HTR-8/SVneo (cell line): ENCODE data around the gene PLEKHS1.
"Not testable (repeated sequence)": the region's sequence is repeated elsewhere in the genome, so short reads cannot be mapped to it uniquely, and the experiment has no call there.

Experiments used
- DNase-seq: peaks from one replicate; pipeline ENCODE4 v3.0.0; 2011; ENCODE audit warnings: low spot score, mixed read lengths; ENCODE audit not compliant: insufficient read length
- FAIRE-seq: peaks from 2 replicates; lab custom pipeline; 2011; peaks lifted over from hg19 to GRCh38; lab: Jason Lieb, UNC

Gene PLEKHS1

DNA sequence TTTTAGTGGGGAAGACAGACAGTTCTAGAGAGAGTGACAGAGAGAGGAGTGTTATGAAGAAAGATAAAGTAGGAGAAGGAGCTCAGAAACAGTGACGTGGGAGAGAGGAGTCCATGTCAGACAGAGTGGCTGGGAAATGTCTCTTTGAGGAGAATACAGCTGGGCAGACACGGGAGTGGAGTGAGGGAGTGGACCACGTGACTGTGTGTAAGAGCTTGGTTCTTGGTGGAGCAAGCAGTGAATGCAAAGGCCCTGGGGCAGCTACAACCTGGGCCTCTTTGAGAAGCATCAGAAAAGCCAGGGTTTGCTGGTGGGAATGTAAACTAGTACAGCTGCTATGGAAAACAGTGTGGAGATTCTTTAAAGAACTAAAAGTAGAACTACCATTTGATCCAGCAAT lies 11.9 kb upstream of the PLEKHS1 start:
- FAIRE-seq (no peak), DNase-seq (no peak)

DNA sequence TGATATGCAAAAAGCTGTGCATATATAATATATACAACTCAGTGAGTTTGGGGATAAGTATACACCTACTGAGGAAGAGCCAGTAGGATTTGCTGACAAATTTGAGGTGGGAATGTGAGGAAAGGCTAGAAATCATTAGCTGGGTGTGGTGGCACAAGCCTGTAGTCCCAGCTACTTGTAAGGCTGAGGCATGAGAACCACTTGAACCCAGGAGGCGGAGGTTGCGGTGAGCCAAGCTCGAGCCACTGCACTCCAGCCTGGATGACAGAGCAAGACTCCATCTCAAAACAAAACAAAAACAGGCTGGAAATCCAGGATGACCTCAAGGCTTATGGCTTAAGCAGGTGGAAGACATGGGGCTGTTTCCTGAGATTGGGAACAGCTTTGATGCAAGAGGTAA lies 10.6 kb upstream of the PLEKHS1 start:
- DNase-seq (no peak), FAIRE-seq (no peak)

DNA sequence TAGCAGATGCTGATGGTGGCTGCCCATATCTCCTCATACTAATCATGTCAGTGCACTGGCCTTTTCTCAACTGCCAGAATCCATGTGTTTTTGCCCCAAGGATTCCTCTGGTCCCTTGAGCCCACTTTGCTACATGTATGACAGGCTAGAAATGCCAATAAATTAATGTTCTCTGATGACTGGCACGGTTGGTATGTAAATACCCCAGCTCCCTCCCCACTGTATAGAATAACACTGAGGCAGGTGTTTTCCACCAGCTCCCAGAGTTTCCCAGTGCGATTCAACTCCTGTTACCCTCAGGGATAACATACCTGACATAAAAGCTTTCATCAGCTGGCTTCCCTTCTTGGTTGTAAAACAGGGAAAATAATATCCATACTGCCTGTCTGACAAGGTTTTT lies 9.0 kb upstream of the PLEKHS1 start:
- DNase-seq (no peak), FAIRE-seq (no peak)

DNA sequence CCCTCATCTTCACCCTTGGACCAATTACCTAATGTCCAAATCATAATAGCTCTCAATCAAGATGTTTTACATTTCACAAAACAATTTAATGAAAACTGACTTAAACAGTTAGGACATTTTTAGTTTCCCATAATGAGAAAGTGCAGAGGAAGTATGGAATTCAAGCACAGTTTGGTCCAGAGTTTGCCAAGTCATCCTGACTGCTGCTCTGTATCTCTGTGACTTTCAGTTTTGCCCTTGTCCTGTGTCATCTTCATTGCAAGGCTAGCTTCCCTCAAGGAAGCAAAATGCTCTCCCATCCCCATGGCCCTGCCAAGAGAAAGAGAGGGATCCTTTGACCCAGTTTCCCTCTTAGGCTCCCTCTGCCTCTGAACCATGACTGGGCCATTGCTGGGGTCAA lies 7.9 kb upstream of the PLEKHS1 start:
- FAIRE-seq (no peak), DNase-seq (no peak)

DNA sequence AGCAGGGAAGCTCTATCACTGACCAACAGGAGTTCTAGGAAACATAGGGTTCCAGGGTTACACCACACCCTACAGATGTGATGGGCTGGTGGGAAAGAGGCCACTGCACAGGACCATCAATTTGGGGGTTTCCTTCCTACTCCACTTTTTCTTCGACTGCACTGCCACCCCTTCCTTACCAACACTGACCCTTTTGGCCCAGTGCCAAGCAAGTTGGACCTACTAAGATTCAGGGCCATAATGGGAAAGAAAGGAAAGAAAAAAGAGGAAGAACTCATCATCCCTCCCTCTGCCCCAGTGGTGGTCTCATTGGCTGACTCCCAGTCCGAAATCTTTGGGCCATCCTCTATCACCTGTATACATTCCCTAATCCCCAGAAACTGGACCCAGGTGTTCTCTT lies 6.1 kb upstream of the PLEKHS1 start:
- FAIRE-seq: no peak
- DNase-seq: no peak

DNA sequence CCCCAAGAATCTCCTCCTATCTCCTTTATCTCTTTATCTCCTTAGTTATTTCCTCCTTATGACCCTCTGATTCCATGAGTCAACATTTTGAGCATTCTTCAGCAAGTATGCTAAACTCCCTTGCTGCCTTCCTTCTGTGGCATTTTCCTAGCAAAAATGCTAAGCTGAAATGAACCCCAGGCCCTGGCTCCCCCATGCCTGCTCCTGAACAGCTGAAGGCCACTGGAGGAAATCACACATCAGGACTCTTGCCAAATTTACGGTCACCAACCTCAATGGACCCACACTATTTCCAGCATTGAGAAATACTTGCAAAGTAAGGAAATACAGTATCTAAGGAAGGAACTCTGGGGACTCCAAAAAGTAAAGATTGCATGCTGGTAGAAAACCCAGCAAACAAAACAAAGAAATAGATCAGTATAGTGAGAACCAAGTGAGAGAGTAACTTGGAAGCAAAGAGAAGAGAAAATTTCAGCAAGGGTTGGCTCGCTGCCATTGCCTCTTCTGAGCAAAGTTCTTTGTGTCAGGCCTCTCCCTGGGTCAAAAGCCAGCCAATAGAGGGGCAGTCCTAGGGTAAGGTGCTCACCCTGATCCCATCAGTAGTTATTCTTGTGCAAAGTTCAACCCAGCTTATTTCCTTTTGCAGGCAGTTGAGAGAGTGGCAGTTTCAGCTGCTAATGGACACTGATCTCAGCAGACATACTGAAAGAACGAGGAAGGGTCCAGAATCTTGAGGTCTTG lies 5.1 kb upstream of the PLEKHS1 start:
- peak; percentile 20 for DNase-seq
- no peak for FAIRE-seq

DNA sequence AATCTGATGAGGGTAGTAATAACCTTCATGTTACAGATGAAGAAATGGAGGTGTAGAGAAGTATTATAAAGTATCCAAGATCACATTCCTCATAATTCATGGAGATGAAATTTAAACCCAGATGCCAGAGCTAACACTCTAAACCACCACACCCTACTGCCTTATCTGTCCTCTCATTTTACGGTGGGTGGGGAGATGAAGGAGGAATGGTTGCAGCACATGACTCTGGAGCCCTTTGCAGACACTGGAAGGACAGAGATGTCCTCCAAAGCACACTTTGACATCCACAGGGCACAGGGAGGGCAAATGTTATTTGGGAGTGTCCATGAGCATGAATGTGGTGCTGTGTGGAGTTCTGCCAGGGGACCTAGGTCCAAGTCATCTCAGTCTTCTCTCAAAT lies 1.1 kb downstream of the PLEKHS1 start:
- DNase-seq: no peak
- FAIRE-seq: no peak

DNA sequence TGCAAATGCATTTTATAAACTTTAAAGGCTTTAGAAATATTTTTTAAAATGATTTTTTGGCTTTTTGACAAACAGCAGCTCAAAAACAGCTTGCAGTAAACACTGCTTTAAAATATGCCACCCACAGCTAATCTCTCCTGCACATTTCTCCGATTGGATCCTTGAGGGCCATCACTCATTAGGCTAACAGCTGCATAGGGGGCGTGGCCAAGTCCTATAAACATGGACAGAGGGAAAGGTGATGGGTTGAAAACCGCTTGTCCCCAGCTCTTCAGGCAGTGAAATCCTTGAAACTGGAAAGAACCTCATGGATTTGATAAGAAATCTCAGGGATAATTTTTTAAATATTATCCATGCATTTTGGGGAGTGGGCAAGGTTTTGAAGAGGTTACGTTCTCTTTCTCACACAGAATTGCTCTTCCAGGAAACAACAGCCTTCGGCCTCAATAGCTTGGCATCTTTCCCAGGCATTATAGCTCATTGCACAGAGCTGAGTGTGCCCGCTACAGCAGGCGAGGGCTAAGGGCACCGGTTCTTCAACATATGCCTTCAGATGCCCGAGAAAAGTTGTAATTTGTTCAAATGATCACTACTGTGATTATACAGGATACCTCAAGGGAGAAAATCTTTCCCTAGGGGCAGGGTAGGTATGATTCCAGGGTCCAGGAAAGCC lies 1.7 kb downstream of the PLEKHS1 start:
- DNase-seq (no peak), FAIRE-seq (no peak)

DNA sequence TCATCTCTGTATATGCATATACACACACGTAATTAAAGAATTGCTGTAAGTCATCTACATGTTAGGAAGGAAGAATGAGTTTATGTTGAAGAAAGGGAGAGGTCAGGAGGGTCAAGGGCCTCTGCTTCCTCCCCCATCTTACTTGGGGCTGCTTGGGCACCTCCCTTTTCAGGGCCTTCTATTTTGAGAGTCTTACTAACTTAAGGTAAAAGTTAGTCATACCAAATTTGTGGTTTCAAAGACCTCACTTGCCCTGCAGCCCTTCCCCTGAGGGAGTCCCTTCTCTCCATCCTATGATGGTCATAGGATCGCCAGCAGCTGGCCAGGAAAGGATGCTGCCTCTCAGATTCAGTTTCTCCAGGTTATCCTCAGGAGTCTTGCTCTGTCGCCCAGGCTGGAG lies 2.6 kb downstream of the PLEKHS1 start:
- FAIRE-seq (no peak), DNase-seq (no peak)

DNA sequence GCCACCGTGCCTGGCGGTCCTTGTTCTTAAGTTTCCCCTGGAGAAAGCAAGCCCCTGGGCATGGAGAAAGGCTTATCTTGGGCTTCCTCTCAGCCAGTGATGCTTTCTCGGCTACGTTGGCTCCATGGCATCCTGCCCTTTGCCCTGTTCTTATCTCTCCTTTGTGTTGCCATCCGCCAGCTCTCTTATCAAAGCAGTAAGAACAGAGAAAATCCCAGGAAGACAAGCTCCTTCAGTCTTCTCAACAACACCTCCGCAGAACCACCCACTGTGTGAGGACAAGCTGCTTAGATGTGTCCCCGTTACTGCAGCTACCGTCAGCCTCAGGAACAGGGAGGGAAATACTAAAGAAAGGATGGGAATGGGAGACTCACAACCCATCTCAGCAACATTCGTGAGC lies 3.3 kb downstream of the PLEKHS1 start:
- no peak for FAIRE-seq
- DNase-seq: no peak

DNA sequence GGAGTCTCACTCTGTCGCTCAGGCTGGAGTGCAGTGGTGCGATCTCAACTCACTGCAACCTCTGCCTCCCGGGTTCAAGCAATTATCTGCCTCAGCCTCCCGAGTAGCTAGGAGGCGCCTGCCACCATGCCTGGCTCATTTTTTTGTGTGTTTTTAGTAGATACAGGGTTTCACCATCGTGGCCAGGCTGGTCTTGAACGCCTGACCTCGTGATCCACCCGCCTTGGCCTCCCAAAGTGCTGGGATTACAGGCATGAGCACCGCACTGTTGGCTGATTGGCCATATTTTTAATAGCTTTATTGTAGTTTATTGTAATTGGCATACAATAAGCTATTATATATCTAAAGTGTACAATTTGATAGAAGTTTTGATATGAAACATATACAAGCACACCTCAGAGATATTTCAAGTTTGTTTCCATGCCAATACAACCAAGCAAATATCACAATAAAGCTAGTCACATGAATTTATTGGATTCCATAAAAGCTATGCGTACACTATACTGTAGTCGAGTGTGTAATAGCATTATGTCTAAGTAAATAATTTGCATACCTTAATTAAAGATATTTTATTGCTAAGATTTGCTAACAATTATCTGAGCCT lies 5.6 kb downstream of the PLEKHS1 start:
- DNase-seq (no peak), FAIRE-seq (no peak)

DNA sequence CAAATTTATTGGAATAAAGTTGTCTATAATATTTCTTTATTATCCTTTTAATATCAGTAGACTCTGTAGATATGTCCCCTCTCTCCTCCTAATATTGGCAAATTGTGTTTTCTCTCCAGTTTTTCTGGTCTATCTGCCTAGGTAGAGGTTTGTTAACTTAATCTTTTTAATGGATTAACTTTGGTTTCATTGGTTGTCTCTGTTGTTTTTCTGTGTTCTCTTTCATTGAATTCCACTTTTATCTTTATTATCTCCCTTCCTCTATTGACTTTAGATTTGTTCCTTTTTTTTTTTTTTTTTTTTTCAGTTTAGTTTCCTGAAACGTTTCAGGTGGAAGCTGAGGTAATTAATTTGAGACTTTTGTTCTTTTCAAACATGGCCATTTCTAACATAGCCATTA lies 10.6 kb downstream of the PLEKHS1 start:
- FAIRE-seq: no peak
- DNase-seq: no peak

DNA sequence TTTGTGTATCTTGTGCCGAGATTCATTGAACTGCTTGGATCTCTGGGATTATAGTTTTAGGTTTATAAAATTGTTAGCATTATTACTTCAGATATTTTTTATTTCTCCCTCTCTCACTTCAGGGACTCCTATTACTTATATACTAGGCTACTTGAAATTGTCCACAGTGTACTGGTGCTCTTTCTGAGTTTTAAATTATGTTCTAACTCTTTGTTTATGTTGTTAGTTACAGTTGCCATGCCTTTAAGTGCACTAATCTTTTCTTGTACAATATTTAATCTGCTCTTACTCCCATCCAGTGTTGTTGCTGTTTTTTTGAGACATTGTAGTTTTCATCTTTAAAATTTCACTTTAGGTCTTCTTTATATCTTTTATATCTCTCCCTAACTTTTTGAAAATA lies 13.1 kb downstream of the PLEKHS1 start:
- DNase-seq (no peak), FAIRE-seq (no peak)

DNA sequence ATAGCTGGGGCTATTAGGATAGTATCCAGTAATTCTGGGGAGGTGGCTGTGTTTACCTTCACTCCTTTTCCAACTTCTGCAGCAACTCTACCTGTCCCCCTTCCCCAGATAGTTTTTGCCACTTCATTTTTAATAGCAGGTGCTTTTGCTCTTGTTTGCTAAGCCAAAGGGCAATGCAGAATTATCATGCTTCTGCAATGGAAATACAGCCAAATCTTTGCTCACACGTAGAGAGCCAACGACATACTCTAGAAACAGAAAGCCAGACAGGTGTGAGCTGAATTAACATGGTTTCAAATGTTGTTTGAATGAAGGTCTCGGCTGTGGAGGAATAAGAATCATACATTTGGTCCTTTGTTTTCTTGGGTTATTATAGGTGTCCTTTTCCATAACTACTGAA lies 14.4 kb downstream of the PLEKHS1 start:
- no peak for FAIRE-seq
- DNase-seq: no peak

DNA sequence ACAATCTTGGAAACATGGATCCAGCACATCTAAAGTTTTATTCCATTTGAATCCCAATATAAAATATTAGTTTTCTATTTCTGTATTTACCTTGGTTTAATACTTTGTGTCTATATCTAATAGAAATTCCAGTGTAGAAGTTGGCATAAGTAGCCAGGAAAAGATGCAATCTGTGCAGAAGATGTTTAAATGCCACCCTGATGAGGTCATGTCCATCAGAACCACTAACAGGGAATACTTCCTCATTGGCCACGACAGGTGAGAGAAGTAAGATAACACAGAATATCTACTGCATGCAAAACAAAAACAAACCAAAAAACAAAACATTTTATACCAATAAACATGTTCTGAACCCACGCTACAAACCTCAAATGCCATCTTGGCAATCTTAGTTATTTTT lies 15.7 kb downstream of the PLEKHS1 start:
- FAIRE-seq (no peak), DNase-seq (no peak)

DNA sequence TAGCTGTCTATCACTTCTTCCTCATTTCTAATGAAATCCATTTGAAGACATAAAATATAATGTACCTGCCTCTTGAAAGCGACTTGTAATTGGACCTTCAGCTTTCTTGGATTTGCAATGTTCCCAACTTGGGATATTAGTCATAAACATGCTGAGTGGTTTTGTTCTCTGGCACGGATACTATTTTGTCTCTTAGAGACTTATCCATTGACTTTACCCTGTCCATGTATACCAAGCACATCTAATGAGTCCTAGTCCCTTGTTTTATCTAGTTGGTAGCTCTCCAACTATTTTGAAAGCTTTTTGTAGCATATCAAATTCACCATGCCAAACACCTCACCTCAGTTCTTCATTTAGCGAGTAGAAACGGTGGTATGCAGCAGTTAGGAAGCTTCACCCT lies 18.9 kb downstream of the PLEKHS1 start:
- DNase-seq (no peak), FAIRE-seq (no peak)

DNA sequence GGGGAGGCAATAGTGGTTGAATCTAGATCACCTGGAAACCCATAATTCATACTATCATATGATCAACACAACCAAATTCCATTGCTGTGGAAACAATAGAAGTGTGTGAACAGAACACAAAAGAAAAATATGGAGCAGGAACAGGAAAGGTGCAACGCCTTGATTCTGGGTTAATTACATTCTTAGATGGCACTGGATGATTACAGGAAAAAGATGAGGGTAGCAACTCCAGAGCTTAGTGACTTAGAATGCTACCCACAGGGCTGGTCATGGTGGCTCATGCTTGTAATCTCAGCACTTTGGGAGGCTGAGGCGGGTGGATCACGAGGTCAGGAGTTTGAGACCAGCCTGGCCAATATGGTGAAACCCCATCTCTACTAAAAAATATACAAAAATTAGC lies 19.6 kb downstream of the PLEKHS1 start:
- FAIRE-seq, DNase-seq: not testable (repeated sequence)

DNA sequence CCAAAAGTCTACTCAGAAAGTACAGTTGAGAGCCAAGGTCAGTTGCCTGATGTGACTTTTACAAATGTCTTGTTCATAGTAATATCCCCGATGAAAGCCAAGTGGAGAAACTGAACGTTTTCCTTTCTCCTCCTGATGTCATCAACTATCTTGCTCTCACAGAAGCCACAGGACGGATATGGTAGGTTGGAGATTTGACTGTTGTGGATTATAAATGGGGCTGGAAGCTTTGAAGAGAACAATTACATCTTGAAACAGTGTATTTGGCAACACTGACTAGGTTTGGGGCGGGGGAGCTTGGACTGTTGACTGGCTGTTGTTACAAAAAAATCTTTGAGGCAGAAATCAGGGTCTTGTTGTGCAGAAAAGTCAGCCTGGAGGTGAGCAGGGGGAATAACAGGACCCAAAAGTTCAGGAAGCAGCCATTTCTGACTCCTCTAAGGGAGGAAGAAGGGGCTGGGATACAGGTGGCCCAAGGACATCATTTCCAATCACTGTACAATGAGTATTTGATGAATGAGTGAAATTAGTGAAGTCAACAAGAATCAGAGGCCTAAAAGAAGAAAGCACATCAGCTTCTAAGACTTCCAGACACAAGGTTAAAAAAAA lies 24.3 kb downstream of the PLEKHS1 start:
- no peak for FAIRE-seq

DNA sequence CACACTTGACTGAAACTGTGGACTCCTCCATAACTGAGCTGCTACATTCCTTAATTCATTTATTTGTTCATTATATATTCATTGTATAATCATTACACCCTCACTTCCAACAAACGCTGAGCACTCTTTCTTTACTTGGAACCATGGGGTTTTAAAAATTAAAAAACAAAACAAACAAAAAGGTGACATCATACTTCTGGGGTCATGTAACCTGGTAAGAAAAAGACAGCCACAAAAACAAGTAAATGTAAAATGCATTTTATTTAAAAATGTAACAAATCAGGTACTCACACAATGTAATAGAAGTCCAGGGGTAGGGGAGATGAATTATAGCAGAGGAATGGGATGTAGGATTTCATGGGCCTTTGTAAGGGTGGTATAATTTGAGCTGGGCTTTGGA lies 25.1 kb downstream of the PLEKHS1 start:
- no peak for DNase-seq
- FAIRE-seq: no peak

More for the DNA sequence above, 24.3 kb downstream of the PLEKHS1 start:
- no peak for DNase-seq

DNA sequence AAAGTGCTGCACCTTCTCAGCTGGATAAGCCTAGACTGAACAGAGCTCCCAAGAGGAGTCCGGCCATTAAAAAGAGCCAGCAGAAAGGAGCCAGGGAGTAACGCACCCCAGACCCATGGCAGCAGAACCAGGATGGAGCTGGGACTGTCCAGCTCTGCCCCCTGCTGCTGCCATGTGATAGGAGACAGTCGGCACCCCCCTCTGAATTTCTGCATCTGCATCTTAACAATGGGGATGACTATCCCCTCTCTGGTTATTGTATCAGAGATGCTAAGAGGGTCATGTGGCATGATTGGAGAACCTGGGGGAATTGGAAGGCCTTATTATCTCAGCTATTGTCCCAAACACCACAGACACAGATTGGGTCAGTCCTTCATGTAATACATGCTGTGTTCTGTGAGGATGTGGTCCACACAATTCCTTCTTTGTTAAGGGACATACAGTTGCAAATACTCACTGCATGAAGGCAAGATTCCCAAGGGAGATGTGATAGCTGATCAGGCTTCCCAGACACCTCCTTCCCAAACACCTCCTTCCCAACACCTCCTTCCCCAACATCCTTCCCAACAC lies 29.3 kb downstream of the PLEKHS1 start:
- FAIRE-seq (no peak), DNase-seq (no peak)

DNA sequence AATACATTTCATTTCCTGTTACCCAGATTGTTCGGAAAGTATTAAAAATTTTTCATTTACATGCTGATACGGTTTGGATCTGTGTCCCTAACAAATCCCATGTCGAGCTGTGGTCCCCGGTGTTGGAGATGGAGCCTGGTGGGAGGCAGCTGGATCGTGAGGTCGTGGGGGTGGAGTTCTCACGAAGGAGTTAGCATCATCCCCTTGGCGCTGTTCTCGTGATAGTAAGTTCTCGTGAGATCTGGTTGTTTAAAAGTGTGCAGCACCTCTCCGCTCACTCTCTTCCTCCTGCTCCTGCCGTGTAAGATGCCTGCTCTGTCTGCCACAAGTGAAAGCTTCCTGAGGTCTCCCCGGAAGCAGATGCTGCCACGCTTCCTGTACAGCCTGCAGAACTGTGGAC lies 30.9 kb downstream of the PLEKHS1 start:
- FAIRE-seq (no peak), DNase-seq (no peak)
